Fibroblast of skin of right quadriceps (primary cell): Measurements from ENCODE around the gene NKIRAS2.

Source experiments
- DNase-seq: peaks from one replicate; pipeline ENCODE4 v3.0.0-alpha.2; 2013

The NKIRAS2 gene

GRCh38 chr17:42019509-42020404 is at the start of gene NKIRAS2:
TSS of gene NKIRAS2 (plus strand) at chr17:42020090. CDS start at chr17:42021578, 1,488 bp downstream.
- DNase-seq, result peak; percentile 87

GRCh38 chr17:41970901-41971331 is 49.0 kb upstream of the NKIRAS2 start:
- DNase-seq, result no peak

- DNase-seq, result no peak
Observed at GRCh38 chr17:41971721-41972523, 48.0 kb upstream of the NKIRAS2 start.

- no peak for DNase-seq
Observed at GRCh38 chr17:41972571-41973407, 47.1 kb upstream of the NKIRAS2 start.

GRCh38 chr17:41973408-41973811 is 46.5 kb upstream of the NKIRAS2 start:
- DNase-seq, result no peak

- no peak for DNase-seq
Observed at GRCh38 chr17:41974031-41974430, 45.9 kb upstream of the NKIRAS2 start.

GRCh38 chr17:41974658-41975057 is 45.2 kb upstream of the NKIRAS2 start:
- no peak for DNase-seq

- no peak for DNase-seq
Observed at GRCh38 chr17:41975099-41976083, 44.5 kb upstream of the NKIRAS2 start.

- no peak for DNase-seq
Observed at GRCh38 chr17:41976142-41976768, 43.6 kb upstream of the NKIRAS2 start.

- no peak for DNase-seq
Observed at GRCh38 chr17:41977991-41978390, 41.9 kb upstream of the NKIRAS2 start.

GRCh38 chr17:41982026-41982760 is 37.7 kb upstream of the NKIRAS2 start:
- DNase-seq, result no peak

- DNase-seq, result no peak
Observed at GRCh38 chr17:41984454-41984853, 35.4 kb upstream of the NKIRAS2 start.

- no peak for DNase-seq
Observed at GRCh38 chr17:41985919-41986318, 34.0 kb upstream of the NKIRAS2 start.

GRCh38 chr17:41986634-41987033 is 33.3 kb upstream of the NKIRAS2 start:
- no peak for DNase-seq

GRCh38 chr17:41987642-41988041 is 32.2 kb upstream of the NKIRAS2 start:
- no peak for DNase-seq

- DNase-seq, result no peak
Observed at GRCh38 chr17:41988418-41988817, 31.5 kb upstream of the NKIRAS2 start.

GRCh38 chr17:41989702-41990419 is 30.0 kb upstream of the NKIRAS2 start:
- no peak for DNase-seq

GRCh38 chr17:41992576-41992975 is 27.3 kb upstream of the NKIRAS2 start:
- no peak for DNase-seq

- no peak for DNase-seq
Observed at GRCh38 chr17:41996855-41997164, 23.1 kb upstream of the NKIRAS2 start.

GRCh38 chr17:41998497-41998896 is 21.4 kb upstream of the NKIRAS2 start:
- DNase-seq, result no peak
